Suprapubic skin (tissue), 3 donors: ENCODE data around the gene SLC16A12.

Experiments used
- CTCF ChIP-seq, 2 donors: fragments of 200-600 bp in 1 of 2; fragments of 450-650 bp in 1 of 2; sonication (generic) in 1 of 2; IDR thresholded peaks; one replicate each; pipeline ENCODE4 v1.5.1; 2016 to 2019; ENCODE audit warnings: antibody characterized with exemption in 2 of 2, mild to moderate bottlenecking in 1 of 2, moderate library complexity in 1 of 2
- POLR2A ChIP-seq, 2 donors: fragments of 450-650 bp; IDR thresholded peaks; one replicate each; pipeline ENCODE4 v1.6.1; 2017; ENCODE audit warnings: antibody characterized with exemption in 2 of 2, mild to moderate bottlenecking in 2 of 2, moderate library complexity in 2 of 2

- TF ChIP-seq POLR2A (IDR thresholded peaks at IDR 0.05) = no peak
- TF ChIP-seq CTCF (IDR thresholded peaks at IDR 0.05) = peak in 1 of 2 donors; percentile 5
These were observed at the start of gene SLC16A12 for GRCh38 chr10:89535171-89536012.
